Upper lobe of left lung (tissue), 4 donors: ENCODE results near the gene SLC38A9.

Experiments used
- CTCF ChIP-seq, 6 experiments: fragments of 450-650 bp in 4 of 6; fragments of 200-600 bp in 2 of 6; sonication (generic) in 2 of 6; IDR thresholded peaks; one replicate each; pipeline ENCODE4 v1.5.1; 2016 to 2019; ENCODE audit warnings: antibody characterized with exemption in 6 of 6
- POLR2A ChIP-seq, 4 donors: fragments of 450-650 bp; IDR thresholded peaks; one replicate each; pipeline ENCODE4 v1.5.1; 2016 to 2017; ENCODE audit warnings: antibody characterized with exemption in 4 of 4, mild to moderate bottlenecking in 2 of 4

- no peak for TF ChIP-seq POLR2A (IDR thresholded peaks at IDR 0.05)
- no peak for TF ChIP-seq CTCF (IDR thresholded peaks at IDR 0.05)
These were observed 135.5 kb downstream of the SLC38A9 start for GRCh38 chr5:55576661-55577060.
